GM12878 (cell line): Measurements from ENCODE around the gene MAP2K1.

Experiments used
- CTCF ChIP-seq, 3 experiments: IDR thresholded peaks in 2 of 3; conservative IDR thresholded peaks in 1 of 3; 2 replicates each; pipeline ENCODE4 v1.5.1; 2011; ENCODE audit warnings: low read depth in 3 of 3, low read length in 3 of 3, mild to moderate bottlenecking in 3 of 3, control low read depth in 2 of 3, moderate library complexity in 2 of 3, inconsistent platforms in 1 of 3, mixed read lengths in 1 of 3; ENCODE audit not compliant: control insufficient read depth in 2 of 3, insufficient read depth in 1 of 3; ENCODE audit errors: extremely low read depth in 1 of 3
- SRF ChIP-seq, 2 experiments: IDR thresholded peaks; 2 replicates each; pipeline ENCODE4 v1.6.1; 2011; ENCODE audit warnings: low read depth in 2 of 2, low read length in 2 of 2, mild to moderate bottlenecking in 1 of 2, moderate library complexity in 1 of 2

DNA sequence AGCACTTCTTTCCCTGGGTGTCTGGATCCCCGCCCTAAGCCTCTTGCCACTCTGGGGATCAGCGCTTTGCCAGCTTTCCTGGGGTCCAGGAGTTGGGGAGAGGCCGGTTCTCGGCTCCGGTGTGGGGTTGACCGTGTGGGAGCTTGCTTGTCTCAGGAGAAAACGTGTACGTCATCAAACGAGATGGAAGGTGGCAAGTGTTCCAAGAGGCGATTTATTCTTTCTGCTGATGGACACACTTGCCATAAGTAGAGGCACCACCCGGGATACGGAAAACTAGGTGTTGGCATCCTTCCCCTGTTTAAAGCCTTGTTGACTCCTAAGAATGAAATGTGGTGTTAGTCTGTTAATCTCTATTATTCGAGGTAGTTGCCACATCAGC is 118.7 kb downstream of the MAP2K1 start:
- TF ChIP-seq CTCF (IDR thresholded peaks at IDR 0.05 in 2 of 3, conservative IDR thresholded peaks at IDR 0.05 in 1 of 3; ENCODE audit: control insufficient read depth in 2 of 3, extremely low read depth in 1 of 3, insufficient read depth in 1 of 3, low read depth in 3 of 3, low read length in 3 of 3) (no peak), SRF (IDR thresholded peaks at IDR 0.05; ENCODE audit: low read depth in 2 of 2, low read length in 2 of 2) (no peak)
